SK-N-SH (cell line): ENCODE data around the gene SNX21. TPM values are rescaled to one million over a fixed set of nuclear protein-coding genes. Genes with fewer than 3 reads are reported as not detected.

ENCODE experiments used
- CTCF ChIA-PET: fragments of 300-600, 350-600 bp; formaldehyde crosslinking; extraction: SDS; loops from one replicate; lab custom pipeline; 2021; lab: Yijun Ruan, JAX
- POLR2A ChIA-PET: fragments of 350-600 bp; sonication (Branson Sonifier 250); formaldehyde crosslinking; extraction: SDS; loops from one replicate; lab custom pipeline; 2020; ENCODE audit warnings: antibody characterized with exemption, inconsistent platforms; lab: Yijun Ruan, JAX
- DNase-seq: peaks from one replicate; pipeline ENCODE4 v3.0.0; 2012
- H2AFZ ChIP-seq: fragments of 200-600 bp; sonication (generic); 2 replicates; pipeline ENCODE4 v1.8.1; 2016; ENCODE audit warnings: antibody characterized with exemption, mild to moderate bottlenecking, low read depth
- H3F3A ChIP-seq: fragments of 200-600 bp; sonication (generic); replicated peaks from 2 replicates; pipeline ENCODE3; 2016; ENCODE audit warnings: antibody characterized with exemption, mild to moderate bottlenecking; ENCODE audit not compliant: insufficient read depth
- H3K27ac ChIP-seq, 2 experiments: fragments of 200-500 bp in 1 of 2; fragments of 200-600 bp in 1 of 2; sonication (Bioruptor generic) in 1 of 2; sonication (generic), shearing (Covaris generic) in 1 of 2; 2 replicates each; pipeline versions ENCODE4 v1.5.1 to v1.6.1; 2014 to 2016; ENCODE audit warnings: low read depth in 2 of 2, inconsistent platforms in 1 of 2, low read length in 1 of 2, mild to moderate bottlenecking in 1 of 2, mixed read lengths in 1 of 2
- H3K27me3 ChIP-seq: fragments of 200-600 bp; sonication (generic), shearing (Covaris generic); 2 replicates; pipeline ENCODE4 v1.6.1; 2016; ENCODE audit warnings: mixed run types; ENCODE audit not compliant: insufficient read depth
- H3K36me3 ChIP-seq, 2 experiments: fragments of 200-500 bp in 1 of 2; fragments of 200-600 bp in 1 of 2; sonication (Bioruptor generic) in 1 of 2; sonication (generic) in 1 of 2; replicated peaks in 1 of 2; 2 replicates each; pipeline versions ENCODE3 to v1.5.1; 2014 to 2016; ENCODE audit warnings: low read length in 1 of 2, mild to moderate bottlenecking in 1 of 2; ENCODE audit not compliant: insufficient read depth in 2 of 2, control insufficient read depth in 1 of 2
- H3K4me1 ChIP-seq, 2 experiments: fragments of 200-500 bp in 1 of 2; fragments of 200-600 bp in 1 of 2; sonication (Bioruptor generic) in 1 of 2; sonication (generic), shearing (Covaris generic) in 1 of 2; 2 replicates each; pipeline versions ENCODE4 v1.5.1 to v1.6.1; 2014 to 2016; ENCODE audit warnings: low read depth in 1 of 2, low read length in 1 of 2, mixed run types in 1 of 2; ENCODE audit not compliant: insufficient read depth in 2 of 2, control insufficient read depth in 1 of 2
- H3K4me2 ChIP-seq: fragments of 200-600 bp; sonication (generic), shearing (Covaris generic); 2 replicates; pipeline ENCODE4 v1.6.1; 2017; ENCODE audit warnings: mixed run types
- H3K4me3 ChIP-seq, 2 experiments: fragments of 200-500 bp in 1 of 2; fragments of 200-600 bp in 1 of 2; sonication (Bioruptor generic) in 1 of 2; sonication (generic), shearing (Covaris generic) in 1 of 2; 2 replicates each; pipeline versions ENCODE4 v1.5.1 to v1.8.1; 2014 to 2016; ENCODE audit warnings: low read depth in 2 of 2, inconsistent platforms in 1 of 2, low read length in 1 of 2, mild to moderate bottlenecking in 1 of 2, mixed read lengths in 1 of 2, moderate library complexity in 1 of 2
- H3K79me2 ChIP-seq: fragments of 200-600 bp; sonication (generic); 2 replicates; pipeline ENCODE4 v1.8.1; 2017; ENCODE audit warnings: mild to moderate bottlenecking; ENCODE audit not compliant: insufficient read depth
- H3K9ac ChIP-seq: fragments of 200-600 bp; sonication (generic); 2 replicates; pipeline ENCODE4 v1.6.1; 2017; ENCODE audit warnings: mixed run types
- H3K9me2 ChIP-seq: fragments of 200-600 bp; sonication (generic); 2 replicates; pipeline ENCODE4 v1.6.1; 2017; ENCODE audit warnings: mixed run types
- H3K9me3 ChIP-seq: fragments of 200-600 bp; sonication (generic); 2 replicates; pipeline ENCODE4 v1.6.1; 2017; ENCODE audit warnings: mixed run types, mild to moderate bottlenecking, moderate library complexity
- H4K20me1 ChIP-seq: fragments of 200-600 bp; sonication (generic); 2 replicates; pipeline ENCODE4 v1.6.1; 2017; ENCODE audit warnings: mild to moderate bottlenecking, mixed run types; ENCODE audit not compliant: insufficient read depth
- CHD2 ChIP-seq: fragments of 150-350 bp; IDR thresholded peaks from 2 replicates; pipeline ENCODE4 v1.6.1; 2018; ENCODE audit warnings: low read length; ENCODE audit not compliant: partially characterized antibody
- ELF1 ChIP-seq: IDR thresholded peaks from 2 replicates; pipeline ENCODE4 v1.4.0; 2012
- EP300 ChIP-seq, 2 experiments: IDR thresholded peaks; 2 replicates each; pipeline versions ENCODE4 v1.4.0 to v1.6.1; 2012; ENCODE audit warnings: borderline replicate concordance in 1 of 2, low read depth in 1 of 2, low read length in 1 of 2
- EZH2phosphoT487 ChIP-seq: fragments of 200-600 bp; sonication (generic); IDR thresholded peaks from 2 replicates; pipeline ENCODE4 v1.6.1; 2017; ENCODE audit warnings: low read depth, mixed run types, mild to moderate bottlenecking, antibody characterized with exemption, moderate library complexity, borderline replicate concordance
- FOSL2 ChIP-seq: IDR thresholded peaks from 2 replicates; pipeline ENCODE4 v1.4.0; 2012; ENCODE audit warnings: low read depth, mild to moderate bottlenecking, moderate library complexity, borderline replicate concordance
- FOXJ3 ChIP-seq: sonication (generic); formaldehyde crosslinking; IDR thresholded peaks from 2 replicates; pipeline ENCODE4 v1.5.1; 2020; ENCODE audit warnings: mild to moderate bottlenecking, missing genetic modification reagents
- GABPA ChIP-seq: IDR thresholded peaks from 2 replicates; pipeline ENCODE4 v1.4.0; 2012; ENCODE audit warnings: low read depth, mild to moderate bottlenecking
- GATA2 ChIP-seq: sonication (generic); formaldehyde crosslinking; IDR thresholded peaks from 2 replicates; pipeline ENCODE4 v1.5.0; 2020; ENCODE audit warnings: mild to moderate bottlenecking, missing genetic modification reagents
- JUND ChIP-seq: IDR thresholded peaks from 2 replicates; pipeline ENCODE4 v1.4.0; 2012
- MEF2A ChIP-seq: IDR thresholded peaks from 2 replicates; pipeline ENCODE4 v1.4.0; 2012; ENCODE audit warnings: low read depth, borderline replicate concordance
- MXI1 ChIP-seq: IDR thresholded peaks from 2 replicates; pipeline ENCODE4 v1.6.1; 2012; ENCODE audit warnings: mild to moderate bottlenecking, low read depth, low read length, improper control_type of control experiment
- NFIC ChIP-seq: IDR thresholded peaks from 2 replicates; pipeline ENCODE4 v1.4.0; 2012; ENCODE audit warnings: borderline replicate concordance
- POLR2AphosphoS5 ChIP-seq: IDR thresholded peaks from 2 replicates; pipeline ENCODE4 v1.6.1; 2012; ENCODE audit warnings: low read depth, low read length
- RAD21 ChIP-seq: IDR thresholded peaks from 2 replicates; pipeline ENCODE4 v1.6.1; 2012; ENCODE audit warnings: mild to moderate bottlenecking, low read length
- RCOR1 ChIP-seq: fragments of 150-350 bp; IDR thresholded peaks from 2 replicates; pipeline ENCODE4 v1.6.1; 2017; ENCODE audit warnings: antibody characterized with exemption, low read length
- RXRA ChIP-seq: IDR thresholded peaks from 2 replicates; pipeline ENCODE4 v1.4.0; 2012; ENCODE audit warnings: low read depth, mild to moderate bottlenecking, borderline replicate concordance
- SIN3A ChIP-seq: IDR thresholded peaks from 2 replicates; pipeline ENCODE4 v1.6.1; 2012; ENCODE audit warnings: low read depth, mild to moderate bottlenecking, low read length, moderate library complexity, borderline replicate concordance
- YY1 ChIP-seq: IDR thresholded peaks from 2 replicates; pipeline ENCODE4 v1.4.0; 2012; ENCODE audit warnings: low read depth, mild to moderate bottlenecking
- WGBS: methylation state at CpG from one replicate; pipeline ENCODE4 v1.1.6; 2017; ENCODE audit warnings: low lambda C conversion rate; 5-methylcytosine and 5-hydroxymethylcytosine counted together
- polyA plus RNA-seq, 3 experiments: library from polyadenylated mRNA; depleted of rRNA; stranded (reverse); fragments of >200 nt; gene quantifications; 2 replicates each; pipeline ENCODE4 v1.2.3, GENCODE V29; 2012
- TF ChIP-seq, protein P1 (sequence below): IDR thresholded peaks from 2 replicates; pipeline ENCODE4 v1.4.0; 2012; ENCODE audit warnings: low read depth
- TF ChIP-seq, protein P2 (sequence below): IDR thresholded peaks from 2 replicates; pipeline ENCODE4 v1.4.0; 2012; ENCODE audit warnings: low read depth, borderline replicate concordance
- TF ChIP-seq, protein P3 (sequence below): IDR thresholded peaks from 2 replicates; pipeline ENCODE4 v1.6.1; 2012; ENCODE audit warnings: mild to moderate bottlenecking, low read depth, low read length, moderate library complexity
- TF ChIP-seq, protein P4 (sequence below): IDR thresholded peaks from 2 replicates; pipeline ENCODE4 v1.4.0; 2012; ENCODE audit warnings: low read depth, borderline replicate concordance
- TF ChIP-seq, protein P5 (sequence below): fragments of 150-350 bp; IDR thresholded peaks from 2 replicates; pipeline ENCODE4 v1.6.1; 2016; ENCODE audit warnings: mild to moderate bottlenecking, low read depth, low read length
- TF ChIP-seq, protein P6 (sequence below): fragments of 150-350 bp; IDR thresholded peaks from 2 replicates; pipeline ENCODE4 v1.6.1; 2017; ENCODE audit warnings: antibody characterized with exemption, low read length, low read depth, borderline replicate concordance

SNX21 gene
- polyA plus RNA-seq, 1 of the 3 experiments (the other 2 are of a cell fraction) = 22.1 TPM

DNA sequence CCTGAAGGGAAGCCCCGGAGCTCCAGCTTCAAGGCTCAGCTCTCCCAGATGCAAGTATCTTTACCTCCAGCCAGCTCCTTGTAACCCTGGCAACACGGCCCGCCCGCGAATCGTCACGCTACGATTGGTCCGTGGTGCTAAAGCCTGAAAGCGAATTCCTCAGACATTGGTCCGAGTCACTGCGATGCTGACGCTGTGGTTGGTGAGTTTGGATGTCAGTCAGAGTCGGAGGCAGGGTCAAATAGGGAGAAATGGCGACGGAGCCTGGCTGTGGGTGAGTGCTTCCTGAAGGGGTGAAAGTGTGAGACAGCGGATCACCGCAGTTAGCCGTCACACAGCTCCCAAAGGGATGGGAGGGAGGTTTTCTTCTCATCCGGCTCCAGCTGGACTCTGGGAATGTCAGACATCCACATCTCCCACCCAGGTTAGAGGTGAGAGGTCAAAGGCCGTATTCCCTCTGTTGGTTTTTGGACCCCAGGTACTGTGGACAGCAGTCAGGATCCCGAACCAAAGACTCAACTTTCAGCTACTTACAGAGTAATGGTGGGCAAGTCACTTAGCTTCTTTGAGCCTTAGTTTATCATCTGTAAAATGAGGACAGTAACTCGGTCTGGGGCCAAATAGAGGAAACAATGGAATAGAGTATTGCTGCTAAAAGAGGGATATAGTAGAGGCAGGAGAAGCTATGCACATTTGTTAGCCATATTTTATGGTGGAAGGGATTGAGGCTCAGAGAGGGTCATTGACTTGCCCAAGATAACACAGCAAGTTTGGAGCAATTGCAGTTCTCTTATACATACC, 47.6 kb downstream of the SNX21 start, which contains the start of gene ZSWIM1:
ZSWIM1 (plus strand) TSS at position 240 of the 801 bp plus-strand sequence. CDS start 1,366 bp downstream, outside the sequence.
- DNase-seq = peak; percentile 97
- 1% methylated on average over 21 of the region's 23 CpGs for WGBS
- Histone ChIP-seq H3K9me3 (no peaks in the 10 kb centered on the region), H3K4me1 (peaks cover 3 to 10% of the 10 kb centered on the region in 2 experiments; a peak in 2 of 4 replicates), H3K36me3 (peaks cover 3 to 16% of the 10 kb centered on the region in 2 experiments), H3K9me2 (no peaks in the 10 kb centered on the region), H3K79me2 (peaks cover 14% of the 10 kb centered on the region), H4K20me1 (no peaks in the 10 kb centered on the region), H3K9ac (peak within 1 kb of the TSS; percentile 77), H3K4me3 (peak within 1 kb of the TSS; percentile 65 to 76), H3K27me3 (no peaks in the 10 kb centered on the region), H3K4me2 (peak within 1 kb of the TSS; percentile 74), H2AFZ (peak within 1 kb of the TSS; percentile 61), H3F3A (peaks cover 11% of the 10 kb centered on the region), H3K27ac (peak within 1 kb of the TSS; percentile 34 to 65; a peak in 3 of 4 replicates)
- ChIA-PET CTCF (interaction anchor here (0.8 to 3.2 kb wide), 7 partner anchors 9 to 106 kb away, joined by 3 to 24 read pairs (median 3); partner anchors contain the start of genes CTSA and NEURL2), POLR2A (interaction anchor here (0.6 to 2.5 kb wide), 8 partner anchors 9 to 76 kb away, joined by 3 to 26 read pairs (median 4); partner anchors contain the start of genes CTSA and NEURL2)
- TF ChIP-seq CHD2 (peak; percentile 96), YY1 (peak; percentile 90), SIN3A (peak; percentile 32; the same call in 1 of the 2 replicates), EZH2phosphoT487 (no peak), RCOR1 (no peak), GABPA (no peak), POLR2AphosphoS5 (peak; percentile 88), GATA2 (CRISPR knock-in tag) (no peak), MXI1 (peak; percentile 89; the same call in 1 of the 2 replicates), ELF1 (no peak), EP300 (IDR thresholded peaks at IDR 0.05; ENCODE audit: borderline replicate concordance in 1 of 2, low read depth in 1 of 2, low read length in 1 of 2) (no peak), NFIC (no peak), JUND (no peak), FOSL2 (no peak), RXRA (no peak), MEF2A (no peak), RAD21 (no peak), FOXJ3 (CRISPR knock-in tag) (no peak)
- TF ChIP-seq, protein P1, sequence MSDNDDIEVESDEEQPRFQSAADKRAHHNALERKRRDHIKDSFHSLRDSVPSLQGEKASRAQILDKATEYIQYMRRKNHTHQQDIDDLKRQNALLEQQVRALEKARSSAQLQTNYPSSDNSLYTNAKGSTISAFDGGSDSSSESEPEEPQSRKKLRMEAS = no peak
- TF ChIP-seq, protein P2, sequence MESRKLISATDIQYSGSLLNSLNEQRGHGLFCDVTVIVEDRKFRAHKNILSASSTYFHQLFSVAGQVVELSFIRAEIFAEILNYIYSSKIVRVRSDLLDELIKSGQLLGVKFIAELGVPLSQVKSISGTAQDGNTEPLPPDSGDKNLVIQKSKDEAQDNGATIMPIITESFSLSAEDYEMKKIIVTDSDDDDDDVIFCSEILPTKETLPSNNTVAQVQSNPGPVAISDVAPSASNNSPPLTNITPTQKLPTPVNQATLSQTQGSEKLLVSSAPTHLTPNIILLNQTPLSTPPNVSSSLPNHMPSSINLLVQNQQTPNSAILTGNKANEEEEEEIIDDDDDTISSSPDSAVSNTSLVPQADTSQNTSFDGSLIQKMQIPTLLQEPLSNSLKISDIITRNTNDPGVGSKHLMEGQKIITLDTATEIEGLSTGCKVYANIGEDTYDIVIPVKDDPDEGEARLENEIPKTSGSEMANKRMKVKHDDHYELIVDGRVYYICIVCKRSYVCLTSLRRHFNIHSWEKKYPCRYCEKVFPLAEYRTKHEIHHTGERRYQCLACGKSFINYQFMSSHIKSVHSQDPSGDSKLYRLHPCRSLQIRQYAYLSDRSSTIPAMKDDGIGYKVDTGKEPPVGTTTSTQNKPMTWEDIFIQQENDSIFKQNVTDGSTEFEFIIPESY = no peak
- TF ChIP-seq, protein P3, sequence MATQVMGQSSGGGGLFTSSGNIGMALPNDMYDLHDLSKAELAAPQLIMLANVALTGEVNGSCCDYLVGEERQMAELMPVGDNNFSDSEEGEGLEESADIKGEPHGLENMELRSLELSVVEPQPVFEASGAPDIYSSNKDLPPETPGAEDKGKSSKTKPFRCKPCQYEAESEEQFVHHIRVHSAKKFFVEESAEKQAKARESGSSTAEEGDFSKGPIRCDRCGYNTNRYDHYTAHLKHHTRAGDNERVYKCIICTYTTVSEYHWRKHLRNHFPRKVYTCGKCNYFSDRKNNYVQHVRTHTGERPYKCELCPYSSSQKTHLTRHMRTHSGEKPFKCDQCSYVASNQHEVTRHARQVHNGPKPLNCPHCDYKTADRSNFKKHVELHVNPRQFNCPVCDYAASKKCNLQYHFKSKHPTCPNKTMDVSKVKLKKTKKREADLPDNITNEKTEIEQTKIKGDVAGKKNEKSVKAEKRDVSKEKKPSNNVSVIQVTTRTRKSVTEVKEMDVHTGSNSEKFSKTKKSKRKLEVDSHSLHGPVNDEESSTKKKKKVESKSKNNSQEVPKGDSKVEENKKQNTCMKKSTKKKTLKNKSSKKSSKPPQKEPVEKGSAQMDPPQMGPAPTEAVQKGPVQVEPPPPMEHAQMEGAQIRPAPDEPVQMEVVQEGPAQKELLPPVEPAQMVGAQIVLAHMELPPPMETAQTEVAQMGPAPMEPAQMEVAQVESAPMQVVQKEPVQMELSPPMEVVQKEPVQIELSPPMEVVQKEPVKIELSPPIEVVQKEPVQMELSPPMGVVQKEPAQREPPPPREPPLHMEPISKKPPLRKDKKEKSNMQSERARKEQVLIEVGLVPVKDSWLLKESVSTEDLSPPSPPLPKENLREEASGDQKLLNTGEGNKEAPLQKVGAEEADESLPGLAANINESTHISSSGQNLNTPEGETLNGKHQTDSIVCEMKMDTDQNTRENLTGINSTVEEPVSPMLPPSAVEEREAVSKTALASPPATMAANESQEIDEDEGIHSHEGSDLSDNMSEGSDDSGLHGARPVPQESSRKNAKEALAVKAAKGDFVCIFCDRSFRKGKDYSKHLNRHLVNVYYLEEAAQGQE = no peak; the same call in 1 of the 2 replicates
- TF ChIP-seq, protein P4, sequence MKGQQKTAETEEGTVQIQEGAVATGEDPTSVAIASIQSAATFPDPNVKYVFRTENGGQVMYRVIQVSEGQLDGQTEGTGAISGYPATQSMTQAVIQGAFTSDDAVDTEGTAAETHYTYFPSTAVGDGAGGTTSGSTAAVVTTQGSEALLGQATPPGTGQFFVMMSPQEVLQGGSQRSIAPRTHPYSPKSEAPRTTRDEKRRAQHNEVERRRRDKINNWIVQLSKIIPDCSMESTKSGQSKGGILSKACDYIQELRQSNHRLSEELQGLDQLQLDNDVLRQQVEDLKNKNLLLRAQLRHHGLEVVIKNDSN = no peak
- TF ChIP-seq, protein P5, sequence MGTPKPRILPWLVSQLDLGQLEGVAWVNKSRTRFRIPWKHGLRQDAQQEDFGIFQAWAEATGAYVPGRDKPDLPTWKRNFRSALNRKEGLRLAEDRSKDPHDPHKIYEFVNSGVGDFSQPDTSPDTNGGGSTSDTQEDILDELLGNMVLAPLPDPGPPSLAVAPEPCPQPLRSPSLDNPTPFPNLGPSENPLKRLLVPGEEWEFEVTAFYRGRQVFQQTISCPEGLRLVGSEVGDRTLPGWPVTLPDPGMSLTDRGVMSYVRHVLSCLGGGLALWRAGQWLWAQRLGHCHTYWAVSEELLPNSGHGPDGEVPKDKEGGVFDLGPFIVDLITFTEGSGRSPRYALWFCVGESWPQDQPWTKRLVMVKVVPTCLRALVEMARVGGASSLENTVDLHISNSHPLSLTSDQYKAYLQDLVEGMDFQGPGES = peak; percentile 95
- TF ChIP-seq, protein P6, sequence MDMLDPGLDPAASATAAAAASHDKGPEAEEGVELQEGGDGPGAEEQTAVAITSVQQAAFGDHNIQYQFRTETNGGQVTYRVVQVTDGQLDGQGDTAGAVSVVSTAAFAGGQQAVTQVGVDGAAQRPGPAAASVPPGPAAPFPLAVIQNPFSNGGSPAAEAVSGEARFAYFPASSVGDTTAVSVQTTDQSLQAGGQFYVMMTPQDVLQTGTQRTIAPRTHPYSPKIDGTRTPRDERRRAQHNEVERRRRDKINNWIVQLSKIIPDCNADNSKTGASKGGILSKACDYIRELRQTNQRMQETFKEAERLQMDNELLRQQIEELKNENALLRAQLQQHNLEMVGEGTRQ = no peak
